Heart left ventricle (tissue), 13 donors: ENCODE data around the gene NFAT5.

Source experiments
- CTCF ChIP-seq, 12 donors: fragments of 200-600 bp; sonication (generic) in 4 of 12; IDR thresholded peaks; one replicate each; pipeline versions ENCODE4 v1.5.0 to v1.8.0; 2018 to 2022; ENCODE audit warnings: antibody characterized with exemption in 12 of 12, mild to moderate bottlenecking in 5 of 12
- POLR2A ChIP-seq, 2 donors: fragments of 450-650 bp; IDR thresholded peaks; one replicate each; pipeline ENCODE4 v1.6.1; 2017; ENCODE audit warnings: antibody characterized with exemption in 2 of 2, mild to moderate bottlenecking in 2 of 2, moderate library complexity in 2 of 2
- donor health status: ischemic (EF 13 %, LVEDD 7.1; RV severe dilation, severe dysfunction).
- donor health status: DM: no; HTN: yes; CAD: no.
- donor health status: DM: no; HTN: no; CAD: no.
- donor health status: ischemic (EF 25% LVEDD 6.9; RV normal size, moderate dysfunction).
- donor health status: ischemic (EF 25% LVEDD 5.7; RV mildly dilated, moderate dysfunction).
- donor health status: ischemic (EF 35%, LVEDD 5.7; RV mildly dilated, moderate dysfunction).
- donor health status: nonischemic (EF 11% LVEDD 7.7; RV severe dilation, severe dysfunction).
- donor health status: DM: yes; HTN: yes; CAD: no.
- donor health status: PGD.
- donor health status: ischemic (EF 29% LVEDD 5.4; RV normal size, mild dysfunction).
- donor health status: nonischemic (EF 23%, LVEDD 6.1; RV moderate dilation, normal function).

GRCh38 chr16:69579783-69580481 is 14.2 kb downstream of the NFAT5 start:
- TF ChIP-seq CTCF (IDR thresholded peaks at IDR 0.05) (no peak), POLR2A (IDR thresholded peaks at IDR 0.05) (no peak)
